Mesothelial cell of epicardium (in vitro differentiated cells): Measurements from ENCODE around the gene RCN1. TPM values are rescaled to one million over a fixed set of nuclear protein-coding genes. Genes with fewer than 3 reads are reported as not detected.
"Not testable (repeated sequence)": the region's sequence is repeated elsewhere in the genome, so short reads cannot be mapped to it uniquely, and the experiment has no call there.

Experiments used
- DNase-seq, 2 experiments: peaks; one replicate each; pipeline ENCODE4 v3.0.0; 2021; ENCODE audit warnings: low spot score in 2 of 2; ENCODE audit not compliant: unreplicated experiment in 2 of 2
- H3K27ac Mint-ChIP-seq: 2 replicates; pipeline ENCODE4 v1.8.0; 2021; ENCODE audit warnings: mixed read lengths
- H3K27me3 Mint-ChIP-seq: 2 replicates; pipeline ENCODE4 v1.8.0; 2021; ENCODE audit warnings: low read depth, mixed read lengths
- H3K36me3 Mint-ChIP-seq: 2 replicates; pipeline ENCODE4 v1.8.0; 2021; ENCODE audit warnings: mixed read lengths
- H3K4me1 Mint-ChIP-seq: 2 replicates; pipeline ENCODE4 v1.8.0; 2021; ENCODE audit warnings: mixed read lengths
- H3K4me3 Mint-ChIP-seq: 2 replicates; pipeline ENCODE4 v1.8.0; 2021; ENCODE audit warnings: mild to moderate bottlenecking, moderate library complexity, mixed read lengths
- H3K9me3 Mint-ChIP-seq: 2 replicates; pipeline ENCODE4 v1.8.0; 2021; ENCODE audit warnings: mixed read lengths
- total RNA-seq: library from RNA; stranded (reverse); gene quantifications from 3 replicates; pipeline ENCODE4 v1.2.1, GENCODE V29; 2021
- TF ChIP-seq, protein P1 (sequence below): fragments of 200-600 bp; sonication (generic); IDR thresholded peaks from one replicate; pipeline ENCODE4 v1.5.0; 2021; ENCODE audit warnings: antibody characterized with exemption; ENCODE audit not compliant: unreplicated experiment

The RCN1 gene
- total RNA-seq, 1 donor from 2014 or later = 183 TPM

DNA sequence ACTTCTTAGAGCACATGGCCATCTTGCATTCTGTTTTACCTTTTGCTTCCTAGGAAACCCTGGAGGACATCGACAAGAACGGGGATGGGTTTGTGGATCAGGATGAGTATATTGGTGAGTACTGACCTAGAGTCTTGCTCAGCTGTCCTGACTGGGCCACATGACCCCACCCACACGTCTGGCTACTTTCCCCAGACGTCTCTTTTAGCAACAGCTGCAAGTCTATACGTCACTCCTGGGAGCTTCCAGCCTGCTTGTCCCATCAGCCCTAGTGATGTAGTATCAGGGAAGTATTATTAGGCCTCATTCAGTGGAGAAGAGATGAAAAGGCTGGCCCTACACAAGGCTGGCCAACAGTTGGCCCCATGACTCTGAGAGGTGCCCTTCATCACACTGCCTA lies 9.6 kb downstream of the RCN1 start:
- Mint-ChIP-seq H3K4me1 (no peaks in the 10 kb centered on the region), H3K9me3 (no peaks in the 10 kb centered on the region), H3K27ac (no peak overlapping the region), H3K36me3 (peaks cover 65% of the 10 kb centered on the region), H3K4me3 (no peak overlapping the region), H3K27me3 (no peaks in the 10 kb centered on the region)
- TF ChIP-seq, protein P1, sequence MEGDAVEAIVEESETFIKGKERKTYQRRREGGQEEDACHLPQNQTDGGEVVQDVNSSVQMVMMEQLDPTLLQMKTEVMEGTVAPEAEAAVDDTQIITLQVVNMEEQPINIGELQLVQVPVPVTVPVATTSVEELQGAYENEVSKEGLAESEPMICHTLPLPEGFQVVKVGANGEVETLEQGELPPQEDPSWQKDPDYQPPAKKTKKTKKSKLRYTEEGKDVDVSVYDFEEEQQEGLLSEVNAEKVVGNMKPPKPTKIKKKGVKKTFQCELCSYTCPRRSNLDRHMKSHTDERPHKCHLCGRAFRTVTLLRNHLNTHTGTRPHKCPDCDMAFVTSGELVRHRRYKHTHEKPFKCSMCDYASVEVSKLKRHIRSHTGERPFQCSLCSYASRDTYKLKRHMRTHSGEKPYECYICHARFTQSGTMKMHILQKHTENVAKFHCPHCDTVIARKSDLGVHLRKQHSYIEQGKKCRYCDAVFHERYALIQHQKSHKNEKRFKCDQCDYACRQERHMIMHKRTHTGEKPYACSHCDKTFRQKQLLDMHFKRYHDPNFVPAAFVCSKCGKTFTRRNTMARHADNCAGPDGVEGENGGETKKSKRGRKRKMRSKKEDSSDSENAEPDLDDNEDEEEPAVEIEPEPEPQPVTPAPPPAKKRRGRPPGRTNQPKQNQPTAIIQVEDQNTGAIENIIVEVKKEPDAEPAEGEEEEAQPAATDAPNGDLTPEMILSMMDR = no peak
- no peak for DNase-seq

DNA sequence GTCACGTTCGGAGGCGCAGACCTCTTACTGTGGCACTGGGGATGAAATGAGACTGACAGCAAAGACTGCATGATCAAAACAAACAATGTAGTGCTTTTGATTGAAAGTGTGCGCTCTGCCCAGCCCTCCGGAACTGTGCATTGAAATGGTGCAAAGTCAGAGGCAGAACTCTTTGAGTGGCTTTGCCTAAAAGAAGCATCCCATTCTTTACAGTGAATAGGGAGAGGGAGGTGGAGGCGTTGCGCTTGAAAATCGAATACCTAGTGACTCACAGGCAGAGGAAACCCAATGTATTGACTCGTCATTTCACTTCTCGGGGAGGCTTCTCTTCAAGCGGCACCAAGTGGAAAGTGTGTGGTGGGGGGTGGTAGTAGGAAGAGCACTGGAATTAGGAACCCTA lies 10.9 kb downstream of the RCN1 start:
- no peak for DNase-seq
- Mint-ChIP-seq H3K27me3 (no peaks in the 10 kb centered on the region), H3K4me1 (no peaks in the 10 kb centered on the region), H3K4me3 (no peak overlapping the region), H3K36me3 (peaks cover 64% of the 10 kb centered on the region), H3K27ac (no peak overlapping the region), H3K9me3 (no peaks in the 10 kb centered on the region)
- TF ChIP-seq, protein P1 = no peak

DNA sequence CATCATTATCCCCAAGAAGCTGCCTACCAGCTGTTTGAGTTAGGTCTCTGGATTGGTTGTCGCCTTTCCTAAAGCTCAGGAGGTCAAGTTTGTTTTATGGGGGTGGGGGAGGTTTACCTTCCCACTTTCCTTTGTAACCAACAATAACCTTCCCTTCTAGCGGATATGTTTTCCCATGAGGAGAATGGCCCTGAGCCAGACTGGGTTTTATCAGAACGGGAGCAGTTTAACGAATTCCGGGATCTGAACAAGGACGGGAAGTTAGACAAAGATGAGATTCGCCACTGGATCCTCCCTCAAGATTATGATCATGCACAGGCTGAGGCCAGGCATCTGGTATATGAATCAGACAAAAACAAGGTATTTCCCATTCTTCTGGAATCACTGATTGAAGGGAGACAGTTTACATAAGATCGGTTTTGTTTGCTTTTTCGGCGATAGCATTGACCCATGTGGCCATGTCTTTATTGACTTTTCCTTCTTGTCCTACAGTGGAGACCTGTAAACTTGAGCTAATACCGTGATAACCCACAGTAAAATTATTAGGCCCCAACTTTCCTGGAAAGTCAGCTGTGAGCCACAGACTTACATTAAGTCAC lies 12.3 kb downstream of the RCN1 start:
- H3K4me1 Mint-ChIP-seq, DNase-seq, H3K4me3 Mint-ChIP-seq, H3K9me3 Mint-ChIP-seq, H3K27ac Mint-ChIP-seq, H3K27me3 Mint-ChIP-seq: not testable (repeated sequence)
- peaks cover 49% of the 10 kb centered on the region for H3K36me3 Mint-ChIP-seq

DNA sequence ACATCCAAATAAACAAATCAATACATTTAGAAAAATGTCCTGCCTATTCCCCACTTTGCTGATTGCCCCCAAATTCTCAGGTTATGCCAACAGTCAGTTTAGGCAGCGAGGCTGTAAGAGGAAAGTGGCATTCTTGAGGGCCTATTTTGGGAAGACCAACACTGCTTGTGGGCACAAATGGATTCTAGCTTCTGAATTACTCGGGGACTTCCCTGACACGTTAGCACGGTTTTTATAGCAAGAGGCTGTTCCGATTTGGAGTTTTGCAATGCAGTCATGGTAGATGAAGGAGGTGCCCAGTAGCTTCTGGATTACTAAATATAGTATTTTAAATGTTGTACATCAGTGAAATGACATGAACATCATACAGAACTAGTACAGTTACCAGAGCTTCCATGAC lies 13.1 kb downstream of the RCN1 start:
- H3K27ac Mint-ChIP-seq = no peak overlapping the region
- no peak overlapping the region for H3K4me3 Mint-ChIP-seq
- no peak for DNase-seq
- TF ChIP-seq, protein P1 = no peak
- H3K27me3 Mint-ChIP-seq = no peaks in the 10 kb centered on the region
- peaks cover 45% of the 10 kb centered on the region for H3K36me3 Mint-ChIP-seq
- H3K9me3 Mint-ChIP-seq = no peaks in the 10 kb centered on the region
- H3K4me1 Mint-ChIP-seq = no peaks in the 10 kb centered on the region

DNA sequence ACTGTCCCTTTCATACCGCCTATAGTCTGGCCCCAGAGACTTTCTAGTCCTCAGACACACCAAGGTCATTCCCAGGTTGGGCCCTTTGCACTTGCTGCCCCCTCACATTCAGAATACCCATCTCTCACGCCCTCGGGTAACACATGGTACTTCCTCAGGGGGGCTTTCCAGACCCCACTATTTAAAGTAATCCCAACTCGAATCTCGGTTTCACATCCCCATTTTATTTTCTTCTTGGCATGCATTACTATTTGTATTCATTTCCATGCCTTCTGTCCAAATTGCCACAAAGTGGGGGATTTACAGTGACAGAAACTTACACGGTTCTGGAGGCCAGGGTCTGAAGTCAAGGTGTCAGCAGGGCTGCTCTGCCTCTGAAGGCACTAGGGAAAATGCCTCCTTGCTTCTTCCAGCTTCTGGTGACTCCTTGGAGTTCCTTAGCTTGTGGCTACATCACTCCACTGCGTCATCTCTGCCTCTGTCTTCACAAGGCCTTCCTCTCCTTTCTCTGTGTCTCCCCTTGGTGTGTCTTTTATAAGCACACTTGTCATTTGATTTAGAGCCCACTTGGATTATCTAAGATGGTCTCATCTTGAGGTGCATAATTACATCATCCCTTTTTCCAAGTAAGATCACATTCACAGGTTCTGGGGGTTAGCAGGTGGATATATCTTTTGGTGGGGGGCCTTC lies 15.1 kb downstream of the RCN1 start:
- Mint-ChIP-seq H3K36me3 (peaks cover 31% of the 10 kb centered on the region), H3K27me3 (no peaks in the 10 kb centered on the region), H3K4me3 (no peak overlapping the region), H3K9me3 (no peaks in the 10 kb centered on the region), H3K27ac (no peak overlapping the region), H3K4me1 (no peaks in the 10 kb centered on the region)
- TF ChIP-seq, protein P1 = no peak
- DNase-seq = no peak

DNA sequence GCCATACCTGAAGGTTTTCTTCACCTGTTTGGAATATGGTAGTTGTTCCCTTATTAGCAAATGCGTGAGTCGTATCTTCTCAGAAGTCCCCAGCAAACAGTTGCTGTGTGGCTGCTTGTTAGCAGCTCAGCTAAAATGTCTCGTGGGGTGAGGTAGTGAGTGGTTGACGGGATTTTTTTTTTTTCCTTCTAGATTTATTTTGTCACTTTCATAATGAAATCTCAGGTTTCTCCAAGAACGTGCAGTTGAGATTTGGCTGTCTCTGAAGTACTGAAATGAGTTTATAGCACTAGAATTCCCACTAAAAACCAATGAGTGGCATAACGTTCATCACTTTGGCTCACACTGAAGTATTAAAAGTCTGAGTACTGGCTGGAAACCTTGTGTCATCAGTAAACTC lies 16.8 kb downstream of the RCN1 start:
- TF ChIP-seq, protein P1 = no peak
- no peaks in the 10 kb centered on the region for H3K4me1 Mint-ChIP-seq
- no peaks in the 10 kb centered on the region for H3K9me3 Mint-ChIP-seq
- no peak overlapping the region for H3K4me3 Mint-ChIP-seq
- H3K27me3 Mint-ChIP-seq = no peaks in the 10 kb centered on the region
- no peak for DNase-seq
- peaks cover 19% of the 10 kb centered on the region for H3K36me3 Mint-ChIP-seq
- no peak overlapping the region for H3K27ac Mint-ChIP-seq
